OCI-LY1 (cell line): Measurements from ENCODE around the gene ARHGAP25.

ENCODE experiments used
- CTCF ChIP-seq: fragments of 200-600 bp; sonication (generic), shearing (Covaris generic); IDR thresholded peaks from 2 replicates; pipeline ENCODE4 v1.5.1; 2017; ENCODE audit warnings: mild to moderate bottlenecking, antibody characterized with exemption, low read length, moderate library complexity, mixed read lengths
- EZH2 ChIP-seq: fragments of 200-600 bp; sonication (generic), shearing (Covaris generic); IDR thresholded peaks from 2 replicates; pipeline ENCODE4 v1.8.0; 2017; ENCODE audit warnings: borderline replicate concordance, mixed run types, mild to moderate bottlenecking, antibody characterized with exemption, low read length, moderate library complexity, mixed read lengths

- TF ChIP-seq CTCF (no peak), EZH2 (no peak)
Observed at GRCh38 chr2:68741805-68742306, 7.2 kb downstream of the ARHGAP25 start.
